HG03378 (cell line): ENCODE measurements around the gene VAV2.

Source experiments
- ATAC-seq: cut with Tn5 transposase; IDR thresholded peaks from one replicate; pipeline ENCODE4 v1.9.1; 2021; ENCODE audit warnings: mild to moderate bottlenecking, moderate library complexity; ENCODE audit not compliant: unreplicated experiment

The VAV2 gene

DNA sequence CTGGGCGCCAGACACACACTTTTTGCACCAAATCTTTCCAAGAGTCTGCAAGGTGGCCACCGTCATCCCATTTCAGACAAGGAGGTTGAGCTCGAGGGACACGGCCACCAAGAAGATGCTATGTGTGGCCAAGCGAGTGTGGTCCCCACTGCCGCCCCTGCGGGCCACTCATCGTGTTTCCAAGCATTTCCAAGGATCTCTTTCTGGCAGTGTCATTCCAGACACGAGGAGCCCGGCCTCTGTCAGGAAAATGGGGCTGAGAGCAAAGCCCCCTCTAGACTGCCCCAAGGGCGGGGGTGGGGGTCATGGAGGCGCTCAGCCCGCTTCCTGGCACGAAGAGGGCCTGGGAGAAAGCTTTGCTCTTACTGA, 10.6 kb downstream of the VAV2 start:
- ATAC-seq, result no peak

DNA sequence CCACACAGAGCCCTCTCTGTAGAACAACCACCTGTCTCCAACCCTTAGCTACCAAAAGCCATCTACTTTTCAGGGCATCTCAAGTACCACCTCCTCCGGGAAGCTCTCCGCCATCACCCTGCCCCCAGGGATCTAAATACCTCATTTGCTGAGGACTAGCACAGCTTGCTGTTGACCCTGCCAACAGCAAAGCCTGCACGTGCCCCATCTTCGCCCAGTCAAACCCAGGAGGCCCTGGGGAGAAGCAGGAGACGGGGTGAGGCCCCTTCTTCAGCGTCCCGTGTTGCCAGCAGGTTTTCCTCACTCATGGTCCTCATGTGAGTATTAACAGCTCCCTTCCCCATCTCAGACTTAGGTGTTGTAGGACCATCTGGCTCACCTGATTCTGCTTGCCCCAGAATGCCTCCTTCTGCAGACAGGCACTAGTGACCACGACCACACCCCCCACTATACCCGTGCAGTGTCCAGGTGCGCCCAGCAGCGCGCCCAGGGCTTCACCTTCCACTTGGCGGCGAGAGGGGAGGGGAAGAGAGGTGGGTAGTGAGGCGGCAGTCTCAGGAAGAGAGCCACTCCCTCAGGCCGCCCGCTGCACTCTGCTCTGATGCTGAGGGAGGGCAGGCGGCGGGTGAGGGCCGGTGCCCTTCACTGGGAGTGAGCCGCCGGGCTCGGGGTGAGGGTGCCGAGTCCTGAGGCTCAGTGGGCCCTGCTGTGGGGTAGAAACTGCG, 11.1 kb downstream of the VAV2 start:
- ATAC-seq, result no peak

DNA sequence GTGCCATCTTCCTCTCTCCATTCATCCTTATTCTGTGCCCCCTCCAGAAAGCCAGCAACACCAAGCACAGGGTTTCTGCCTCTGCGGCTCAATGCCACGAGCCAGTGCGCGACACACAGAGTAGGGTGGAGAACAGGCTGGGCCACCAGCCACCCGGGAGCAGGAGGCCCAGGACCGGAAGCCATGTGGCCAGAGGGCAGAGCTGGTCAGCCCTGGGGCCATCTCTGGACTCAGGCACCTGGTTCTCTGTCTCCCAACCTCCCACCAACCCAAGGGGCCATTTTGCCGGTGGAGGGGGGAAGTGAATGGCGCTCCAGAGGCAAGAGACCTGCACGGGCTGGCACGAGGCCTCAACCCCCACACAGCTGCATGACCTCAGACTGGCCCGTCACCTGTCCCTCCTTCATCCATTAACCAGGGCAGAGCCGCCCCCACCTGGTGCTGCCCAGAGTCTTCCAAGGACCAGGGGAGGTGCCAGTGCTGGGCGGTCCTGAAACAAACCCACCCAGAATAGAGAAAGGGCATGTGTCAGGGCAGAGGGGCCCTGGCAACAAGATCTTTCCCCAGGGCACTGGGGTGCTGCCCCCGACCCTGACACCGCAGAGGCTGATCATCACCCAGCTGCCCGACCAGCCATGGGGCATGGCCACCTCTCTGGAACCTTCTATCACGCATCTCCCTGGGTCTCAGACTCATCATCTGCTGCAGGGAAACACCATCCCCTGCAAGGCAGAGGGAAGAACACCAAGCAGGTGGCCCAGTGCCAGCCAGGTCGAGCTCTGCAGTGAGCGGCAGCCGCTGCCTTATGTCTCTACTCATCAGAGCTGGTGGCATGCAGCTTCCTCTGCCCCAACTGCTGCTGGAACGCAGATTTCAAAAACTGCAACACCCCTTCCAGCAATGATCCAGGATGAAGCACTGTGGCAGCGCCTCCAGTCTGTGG, 11.9 kb downstream of the VAV2 start:
- no peak for ATAC-seq

DNA sequence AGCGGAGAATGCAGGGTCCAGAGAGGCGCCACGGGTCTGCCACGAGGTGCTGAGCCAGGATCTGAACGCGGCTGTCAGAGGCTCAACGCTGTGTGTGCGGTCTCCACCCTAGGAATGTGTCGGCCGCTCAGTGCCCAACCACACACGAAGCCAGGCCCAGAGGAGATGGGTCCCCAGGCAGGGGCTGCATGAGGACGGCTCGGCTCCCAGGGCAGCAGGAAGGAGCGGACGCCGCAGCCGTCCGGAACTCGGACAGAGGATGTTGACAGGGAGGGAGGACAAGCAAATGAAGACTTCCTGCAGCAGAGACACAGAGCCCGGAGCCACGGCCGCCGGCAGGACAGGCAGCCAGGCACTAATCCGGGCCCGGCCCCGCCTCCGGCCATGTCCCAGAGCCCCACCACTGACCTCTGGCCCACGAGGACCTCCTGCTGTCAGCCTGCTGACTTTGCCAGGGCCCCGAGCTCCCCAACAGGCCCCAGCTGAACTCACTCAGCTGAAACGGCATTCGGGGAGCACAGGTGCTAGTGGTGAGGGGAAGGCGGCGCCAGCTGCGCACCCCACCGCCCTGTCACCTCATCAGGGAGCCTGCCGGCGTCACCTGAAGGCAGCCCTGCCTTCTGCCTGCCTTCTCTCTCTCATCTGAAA, 12.7 kb downstream of the VAV2 start:
- no peak for ATAC-seq

DNA sequence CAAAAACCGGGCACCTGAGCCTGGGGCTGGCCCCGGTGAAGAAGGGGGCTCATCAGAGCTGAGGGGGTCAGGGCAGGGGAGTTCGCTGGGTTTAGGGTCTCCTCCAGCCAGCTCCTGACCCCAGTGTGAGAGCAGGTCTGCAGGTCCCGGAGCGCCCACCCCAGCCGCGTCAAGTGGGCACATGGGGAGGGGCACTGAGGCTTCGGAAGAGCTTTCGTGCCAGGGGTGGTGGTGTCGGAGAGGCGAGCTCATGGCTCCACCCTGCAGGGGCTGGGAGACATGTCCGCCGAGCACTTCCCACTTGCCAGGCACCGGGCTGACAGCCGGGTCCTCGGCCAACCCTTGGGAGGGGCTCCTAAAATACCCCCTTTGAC, 13.2 kb downstream of the VAV2 start:
- ATAC-seq, result no peak

DNA sequence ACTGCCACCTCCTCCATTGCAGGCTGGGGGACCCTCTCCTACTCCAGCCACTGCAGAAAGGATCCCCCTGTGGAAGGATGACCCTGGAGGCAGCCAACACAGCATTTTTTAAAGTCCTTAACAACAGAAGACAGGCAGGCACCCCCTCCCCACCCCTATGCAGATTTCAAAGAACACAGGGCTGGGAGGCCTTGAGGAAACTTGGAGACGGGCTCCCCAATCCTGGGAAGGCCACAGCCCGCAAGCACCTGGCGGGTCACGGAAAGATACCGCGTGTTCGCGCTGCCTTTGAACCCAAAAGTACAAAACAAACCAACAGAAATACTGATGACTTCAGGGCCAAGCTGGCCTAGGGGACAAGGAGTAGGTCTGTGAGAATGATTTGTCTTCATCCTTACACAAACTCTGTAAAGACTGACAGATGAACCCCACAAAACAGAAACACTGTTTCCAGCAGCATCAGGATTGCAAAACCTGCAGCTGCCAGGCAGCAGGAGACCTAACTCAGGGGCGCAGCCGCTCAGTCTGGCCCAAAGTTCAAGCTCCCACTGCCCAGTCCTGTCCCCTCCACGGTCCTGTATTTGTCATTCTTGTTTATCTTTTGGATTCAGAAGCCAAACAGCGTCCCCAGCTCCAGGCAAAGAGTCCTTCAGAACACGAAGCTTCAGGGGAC, 13.8 kb downstream of the VAV2 start:
- ATAC-seq, result no peak

DNA sequence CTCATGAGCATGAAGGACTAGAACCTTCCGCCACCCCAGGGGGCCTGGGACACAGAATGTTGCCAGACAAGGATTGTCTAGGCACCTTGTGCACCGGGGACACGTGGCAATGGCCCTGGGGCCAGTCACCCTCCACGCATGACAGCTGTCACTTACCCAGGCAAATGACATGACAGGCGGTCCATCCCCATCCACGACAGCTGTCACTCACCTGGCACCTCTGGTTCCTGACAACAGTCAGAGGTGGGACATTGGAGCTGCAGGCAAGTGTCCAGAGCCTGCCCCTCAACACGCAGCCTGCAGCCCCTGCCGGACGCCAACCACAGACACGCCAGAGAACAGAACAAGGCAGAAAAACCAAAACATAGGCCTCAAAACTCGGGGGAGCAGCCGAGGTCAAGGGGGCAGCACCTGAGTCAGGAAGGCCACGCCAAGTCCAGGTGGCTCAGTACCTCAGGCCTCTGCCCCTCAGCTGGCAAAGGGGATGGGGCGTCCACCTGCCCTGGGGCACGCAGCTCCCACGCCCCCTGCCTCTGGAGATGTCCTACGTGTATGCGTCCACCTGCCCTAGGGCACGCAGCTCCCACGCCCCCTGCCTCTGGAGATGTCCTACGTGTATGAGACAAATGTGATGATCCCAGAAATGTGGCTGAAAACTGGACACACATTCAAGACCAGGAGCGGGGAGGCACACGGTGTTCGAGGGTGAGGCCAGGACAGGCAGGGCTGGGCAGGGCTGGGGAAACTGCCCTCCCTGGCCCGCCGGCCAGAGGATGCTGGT, 14.5 kb downstream of the VAV2 start:
- no peak for ATAC-seq

DNA sequence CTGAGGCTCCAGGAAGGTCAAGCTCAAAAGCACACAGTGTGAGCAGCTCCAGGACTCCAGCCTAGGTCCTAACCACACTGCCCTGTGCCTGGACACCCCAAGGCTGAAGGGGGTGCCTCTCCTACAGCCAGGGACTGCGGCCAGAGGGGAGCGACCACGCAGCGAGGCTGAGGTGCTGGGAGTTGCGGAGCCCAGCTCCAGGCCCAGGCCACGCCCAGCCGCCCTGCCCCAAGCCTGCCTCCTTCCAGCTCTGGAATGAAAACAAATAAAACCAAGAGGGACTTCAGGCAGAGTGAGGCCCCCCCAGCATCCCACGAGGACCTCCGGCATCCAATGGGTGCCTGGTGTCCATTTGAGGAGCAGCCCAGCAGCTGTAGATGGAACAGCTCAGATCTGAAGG, 15.2 kb downstream of the VAV2 start:
- ATAC-seq, result no peak

DNA sequence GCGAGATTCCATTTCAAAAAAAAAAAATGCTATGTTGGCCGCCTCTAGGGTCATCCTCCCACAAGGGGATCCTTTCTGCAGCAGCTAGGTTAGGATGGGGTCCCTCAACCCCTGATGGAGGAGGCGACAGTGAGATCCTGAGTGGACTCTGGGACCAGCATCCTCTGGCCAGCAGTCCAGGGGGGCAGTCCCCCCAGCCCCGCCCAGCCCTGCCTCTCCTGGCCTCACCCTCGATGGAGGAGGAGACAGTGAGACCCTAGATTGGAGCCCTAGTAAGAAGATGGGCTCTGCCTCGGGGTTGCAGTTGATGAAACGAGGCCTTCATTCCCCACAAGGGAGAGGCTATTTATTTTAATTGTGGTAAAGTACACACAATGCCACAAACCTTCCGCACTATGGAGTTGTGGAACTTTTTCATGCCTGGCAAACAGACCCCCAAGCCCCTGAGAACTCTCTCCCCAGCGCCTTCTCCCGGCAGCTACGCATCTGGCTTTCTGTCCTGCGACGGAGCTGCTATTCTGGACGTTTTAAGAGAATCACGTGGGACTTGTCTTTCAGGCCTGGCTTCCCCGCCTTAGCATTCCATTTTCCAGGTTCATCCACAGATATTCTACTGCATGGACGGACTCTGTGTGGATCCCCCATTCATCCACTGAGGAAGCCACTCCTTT, 15.8 kb downstream of the VAV2 start:
- ATAC-seq, result no peak

DNA sequence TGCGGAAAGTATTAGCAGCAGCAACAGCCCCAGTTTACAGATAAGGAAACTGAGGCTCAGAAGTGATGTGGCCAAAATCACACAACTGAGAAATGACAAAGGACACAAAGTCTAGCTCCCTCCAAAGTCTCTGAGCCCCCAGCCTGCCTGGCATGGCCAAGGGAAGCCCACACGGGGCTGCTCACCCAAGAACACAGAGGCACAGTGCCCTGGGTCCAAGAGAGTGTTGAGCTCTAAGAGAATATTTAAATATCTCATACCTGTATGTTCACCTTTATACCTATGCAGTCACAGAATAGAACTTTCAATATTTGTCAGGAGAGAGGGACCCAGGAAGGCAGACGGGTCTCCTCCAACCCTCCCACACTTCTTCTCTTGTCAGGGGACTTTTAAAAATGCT, 16.6 kb downstream of the VAV2 start:
- ATAC-seq, result no peak

DNA sequence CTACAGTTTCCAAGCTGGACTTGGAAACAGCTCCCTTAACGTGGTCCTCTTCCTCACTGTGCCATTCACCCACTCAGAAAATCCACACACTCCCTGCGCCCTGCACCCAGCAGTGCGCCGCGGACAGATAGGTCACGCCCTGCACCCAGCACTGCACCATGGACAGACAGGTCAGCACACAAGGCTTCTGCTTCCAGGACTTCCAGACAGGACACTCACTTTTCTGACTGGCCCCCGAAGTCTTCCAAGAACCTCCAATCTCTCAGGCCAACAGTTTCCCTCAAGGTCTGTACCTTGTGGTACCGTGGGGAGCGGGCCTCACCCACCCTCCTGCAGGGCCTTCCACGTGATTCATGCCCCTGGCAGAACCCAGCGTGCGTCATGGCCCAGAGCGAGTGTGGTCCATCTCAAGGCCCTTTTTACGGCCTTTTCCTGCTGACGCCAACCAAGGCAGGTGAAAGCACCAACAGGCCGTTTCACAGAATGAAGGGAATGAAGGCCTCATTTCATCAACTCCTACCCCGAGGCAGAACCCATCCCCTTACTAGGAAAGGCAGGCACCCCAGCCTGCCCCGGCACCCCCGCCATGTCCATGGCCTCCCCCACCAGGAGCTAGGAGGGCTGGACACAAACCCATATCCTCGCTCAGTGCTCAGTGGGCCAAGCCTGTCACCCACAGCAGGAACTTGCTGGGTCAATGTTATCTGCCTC, 17.3 kb downstream of the VAV2 start:
- no peak for ATAC-seq

DNA sequence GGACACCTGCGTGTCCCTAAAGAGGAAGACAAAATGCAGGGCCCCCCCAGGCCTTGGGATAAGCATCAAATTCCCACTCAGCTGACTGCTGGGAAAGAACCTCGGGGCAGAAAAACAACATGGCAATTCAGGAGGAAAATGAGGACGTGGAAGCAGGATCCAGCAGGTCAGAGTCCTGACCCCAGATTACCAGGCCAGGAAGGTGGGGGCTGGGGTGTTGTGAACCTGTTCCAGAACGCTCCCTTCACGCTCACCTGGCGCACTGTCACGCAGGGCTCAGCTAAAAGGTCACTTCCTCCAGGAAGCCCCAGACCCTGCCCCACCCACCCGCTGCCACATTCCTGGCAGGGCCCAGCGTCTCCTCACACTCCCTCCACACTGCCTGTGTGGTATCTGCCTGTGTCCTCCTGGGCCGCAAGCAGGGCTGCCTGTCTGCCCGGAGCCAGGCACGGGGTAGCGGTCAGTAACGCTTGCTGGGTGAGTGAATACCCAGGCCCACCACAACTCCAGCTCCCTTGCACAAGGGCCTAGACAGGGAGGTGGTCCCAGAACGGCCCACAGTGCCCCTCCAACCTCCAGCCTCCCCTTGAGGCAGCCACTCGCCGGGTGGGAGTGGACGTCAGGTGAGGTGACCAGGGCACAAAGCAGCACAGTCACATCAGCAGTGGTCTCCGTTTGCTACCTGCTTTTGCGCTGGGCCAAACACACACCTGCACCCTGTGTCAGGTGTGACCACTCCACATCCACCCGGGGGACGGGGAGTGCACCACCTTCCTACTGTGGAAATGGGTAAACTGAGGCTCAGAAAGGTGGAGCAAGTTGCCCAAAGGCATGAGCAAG, 18.1 kb downstream of the VAV2 start:
- no peak for ATAC-seq

DNA sequence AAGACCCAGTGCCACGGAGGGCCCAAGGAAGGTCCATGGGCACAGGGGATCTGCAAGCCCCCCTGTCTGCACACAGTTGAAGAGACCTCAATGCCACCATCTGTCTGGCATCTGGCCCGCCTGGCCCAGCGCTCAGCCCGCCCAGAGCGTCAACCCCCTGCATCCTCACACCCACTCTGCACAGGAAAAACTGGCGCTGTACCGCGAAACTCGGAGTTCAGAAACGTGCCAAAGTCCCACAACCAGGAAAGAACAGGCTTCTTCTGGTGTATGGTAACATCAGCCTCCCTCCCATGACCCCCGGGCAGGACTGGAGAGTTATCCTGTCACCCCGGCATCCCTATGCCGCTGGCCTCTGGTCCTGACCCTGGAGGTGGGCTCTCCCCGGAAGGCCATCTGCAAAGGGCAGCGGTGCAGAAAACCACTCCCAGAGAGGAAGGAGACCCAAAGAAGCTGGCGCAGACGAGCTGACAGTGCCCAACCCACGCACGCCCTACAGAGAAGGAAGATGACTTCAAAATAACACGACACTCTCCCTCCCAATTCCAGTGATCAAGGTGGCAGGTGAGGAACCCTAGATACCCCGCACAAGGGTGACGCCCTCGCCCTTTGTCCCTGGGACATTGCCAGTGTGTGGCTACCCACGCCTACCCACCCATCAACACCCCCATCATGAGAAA, 18.9 kb downstream of the VAV2 start:
- ATAC-seq, result no peak

DNA sequence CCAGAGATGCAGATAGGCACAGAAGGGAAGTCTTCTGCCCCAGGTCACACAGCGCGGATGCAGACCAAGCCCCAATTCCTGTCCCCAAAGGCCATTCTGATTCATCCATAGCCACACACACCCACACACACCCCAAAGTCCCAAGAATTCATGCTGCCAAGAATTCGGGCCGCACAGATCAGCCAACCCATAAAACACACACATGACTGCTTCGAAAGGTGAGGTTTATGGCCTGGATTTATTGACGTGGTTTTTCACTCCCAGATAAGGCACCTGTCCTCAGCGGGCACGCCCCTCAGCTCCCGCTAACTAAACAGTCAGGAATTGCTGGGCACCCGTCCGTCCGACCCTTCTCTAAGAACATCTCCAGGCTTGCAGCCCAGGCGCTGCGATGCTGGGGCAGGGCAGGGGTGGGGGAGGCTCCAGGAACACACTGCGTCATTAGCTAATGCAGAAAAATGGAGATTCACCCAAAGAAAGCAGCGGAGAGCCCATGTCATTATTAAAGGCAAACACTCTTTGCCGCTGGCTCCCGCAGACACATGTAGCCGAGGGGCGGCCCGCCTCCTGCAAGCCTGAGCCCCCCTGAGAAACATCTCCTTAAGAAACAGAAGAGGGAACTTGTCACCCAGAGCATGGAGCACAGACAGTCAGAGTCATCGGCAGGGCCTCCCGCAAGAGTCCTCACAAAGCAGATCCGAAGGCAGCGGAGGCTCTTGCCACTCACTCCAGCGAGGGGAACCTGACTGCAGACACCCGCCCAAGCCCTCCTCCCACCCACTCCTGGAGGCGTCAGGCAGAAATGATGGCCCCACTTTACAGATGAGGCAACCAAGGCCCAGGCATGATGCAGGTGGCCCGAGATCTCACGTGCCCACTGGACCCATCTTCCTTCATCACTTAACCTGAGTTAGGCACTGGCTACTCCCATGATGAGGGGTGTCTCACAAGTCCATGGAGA, 19.9 kb downstream of the VAV2 start:
- no peak for ATAC-seq

DNA sequence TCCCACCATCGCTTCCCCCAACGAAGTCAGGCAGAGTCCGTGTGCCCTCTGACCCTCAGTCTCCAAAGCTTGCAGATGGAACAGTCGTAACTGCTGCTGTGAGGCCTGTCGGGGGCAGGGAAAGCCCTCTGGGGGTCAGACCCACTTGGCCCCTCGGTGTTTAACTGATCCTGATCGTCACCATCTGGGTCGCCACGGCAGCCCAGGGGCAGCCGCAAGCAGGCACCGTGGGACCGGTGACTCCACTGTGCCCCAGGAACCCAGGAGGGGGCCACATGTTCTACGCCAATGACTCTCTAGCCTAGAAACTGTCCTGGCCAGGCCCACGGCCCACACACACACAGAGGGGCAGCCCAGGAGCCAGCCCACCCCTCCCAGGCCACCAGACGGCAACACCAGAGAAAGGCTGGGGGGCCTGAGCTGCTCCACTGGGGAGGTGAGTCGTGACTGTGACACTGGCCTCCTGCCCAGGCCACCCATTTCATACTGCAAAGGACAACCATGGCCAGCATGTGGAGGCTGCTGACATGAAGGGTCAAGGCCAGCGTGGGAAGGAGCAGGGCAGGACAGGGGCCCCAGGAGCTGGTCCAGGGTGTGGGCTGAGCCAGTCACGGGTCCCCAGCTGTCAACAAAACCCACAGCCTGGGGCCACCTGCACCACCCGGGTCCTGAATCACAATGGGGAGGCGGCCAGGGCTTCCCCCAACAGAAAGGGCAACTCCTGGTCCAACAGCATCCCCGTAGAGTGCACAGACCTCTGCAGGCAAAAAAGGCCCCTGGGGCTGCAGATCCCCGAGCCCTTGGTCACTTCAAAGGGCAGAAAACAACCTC, 20.8 kb downstream of the VAV2 start:
- no peak for ATAC-seq

DNA sequence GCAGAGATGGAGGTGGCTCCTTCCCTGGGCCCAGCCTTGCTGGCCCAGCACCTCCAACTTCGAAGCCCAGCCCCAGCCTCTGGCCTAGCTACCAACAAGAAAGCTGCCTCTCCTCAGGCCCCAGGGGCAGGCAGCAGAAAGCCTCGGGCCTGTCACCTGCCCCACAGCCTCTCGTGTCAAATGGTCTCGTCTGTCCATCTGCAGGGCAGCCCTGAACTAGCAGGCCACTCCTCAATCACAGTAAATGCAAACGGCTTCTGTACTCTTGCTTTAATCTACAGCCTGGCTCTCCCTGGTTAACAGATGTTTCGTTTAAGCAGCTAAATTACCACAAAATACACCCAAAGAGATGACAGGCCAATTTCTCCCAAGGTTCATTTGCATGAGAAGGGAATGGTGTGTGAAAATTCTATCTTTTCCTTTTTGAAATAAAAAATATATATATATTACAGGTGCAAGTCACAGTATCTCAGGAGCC, 21.5 kb downstream of the VAV2 start:
- no peak for ATAC-seq
